Hepatocyte (in vitro differentiated cells): ENCODE results near the gene ARHGAP9. TPM values are rescaled to one million over a fixed set of nuclear protein-coding genes. Genes with fewer than 3 reads are reported as not detected.

Experiments used
- DNase-seq: peaks from one replicate; pipeline ENCODE4 v3.0.0-alpha.2; 2016; ENCODE audit warnings: low spot score
- H2AFZ ChIP-seq: fragments of 200-600 bp; sonication (generic); 2 replicates; pipeline ENCODE4 v1.6.0; 2016; ENCODE audit warnings: antibody characterized with exemption, mild to moderate bottlenecking
- H3K27ac ChIP-seq: fragments of 200-600 bp; sonication (generic); 2 replicates; pipeline ENCODE4 v1.5.1; 2016; ENCODE audit warnings: mild to moderate bottlenecking
- H3K27me3 ChIP-seq: fragments of 200-600 bp; sonication (generic); 2 replicates; pipeline ENCODE4 v1.6.1; 2016
- H3K36me3 ChIP-seq: fragments of 200-600 bp; sonication (generic); replicated peaks from 2 replicates; pipeline ENCODE4 v1.5.1; 2016; ENCODE audit warnings: low read depth; ENCODE audit not compliant: insufficient read depth
- H3K4me1 ChIP-seq: fragments of 200-600 bp; sonication (generic); 2 replicates; pipeline ENCODE4 v1.5.1; 2016; ENCODE audit warnings: mild to moderate bottlenecking, moderate library complexity; ENCODE audit not compliant: insufficient read depth
- H3K4me2 ChIP-seq: fragments of 200-600 bp; sonication (generic); 2 replicates; pipeline ENCODE4 v1.6.0; 2016
- H3K4me3 ChIP-seq: fragments of 200-600 bp; sonication (generic); 2 replicates; pipeline ENCODE4 v1.5.1; 2016; ENCODE audit warnings: mild to moderate bottlenecking
- H3K79me2 ChIP-seq: fragments of 200-600 bp; sonication (generic); 2 replicates; pipeline ENCODE4 v1.6.0; 2017; ENCODE audit warnings: mild to moderate bottlenecking
- H3K9me2 ChIP-seq: fragments of 200-600 bp; sonication (generic); replicated peaks from 2 replicates; pipeline ENCODE4 v1.6.0; 2017; ENCODE audit warnings: mild to moderate bottlenecking; ENCODE audit not compliant: insufficient read depth
- H3K9me3 ChIP-seq: fragments of 200-600 bp; sonication (generic); 2 replicates; pipeline ENCODE4 v1.5.1; 2016; ENCODE audit warnings: low read depth, mild to moderate bottlenecking
- H4K20me1 ChIP-seq: fragments of 200-600 bp; sonication (generic); 2 replicates; pipeline ENCODE4 v1.6.0; 2016; ENCODE audit warnings: mild to moderate bottlenecking; ENCODE audit not compliant: insufficient read depth, poor library complexity, severe bottlenecking
- CTCF ChIP-seq: fragments of 200-600 bp; sonication (generic); IDR thresholded peaks from 2 replicates; pipeline ENCODE4 v1.5.1; 2016; ENCODE audit warnings: antibody characterized with exemption, mild to moderate bottlenecking; ENCODE audit not compliant: poor library complexity
- EZH2 ChIP-seq: fragments of 200-600 bp; sonication (generic); IDR thresholded peaks from 2 replicates; pipeline ENCODE4 v1.6.1; 2016; ENCODE audit warnings: antibody characterized with exemption, mild to moderate bottlenecking, borderline replicate concordance
- EZH2phosphoT487 ChIP-seq: fragments of 200-600 bp; sonication (generic); IDR thresholded peaks from one replicate; pipeline ENCODE4 v1.6.1; 2018; ENCODE audit warnings: antibody characterized with exemption, mild to moderate bottlenecking, low read depth, moderate library complexity; ENCODE audit not compliant: unreplicated experiment, severe bottlenecking
- WGBS: methylation state at CpG from one replicate; pipeline ENCODE4 v1.1.6; 2016; ENCODE audit warnings: low lambda C conversion rate; ENCODE audit errors: missing lambda C conversion rate; 5-methylcytosine and 5-hydroxymethylcytosine counted together
- polyA plus RNA-seq: library from polyadenylated mRNA; unstranded; fragments of >200 nt; fragmentation: Nextera tagmentation; extraction: Ambion mirVana; gene quantifications from 2 replicates; pipeline ENCODE4 v1.2.1, GENCODE V29; 2016
- total RNA-seq: library from RNA; depleted of rRNA; stranded (reverse); fragments of >200 nt; gene quantifications from 2 replicates; pipeline ENCODE4 v1.2.3, GENCODE V29; 2014

ARHGAP9 gene
- total and polyA plus RNA-seq, 2 experiments from 2014 or later, result 2.0 to 2.2 TPM

- no peak overlapping the region for H3K4me3 ChIP-seq
- H3K4me2 ChIP-seq, result peak overlapping the region; percentile 89
- peak overlapping the region; percentile 99 for H3K27ac ChIP-seq
- H3K9me2 ChIP-seq, result no peaks in the 10 kb centered on the region
- H3K27me3 ChIP-seq, result no peaks in the 10 kb centered on the region
- H2AFZ ChIP-seq, result no peak overlapping the region
- no peaks in the 10 kb centered on the region for H3K36me3 ChIP-seq
- no peaks in the 10 kb centered on the region for H3K9me3 ChIP-seq
- H4K20me1 ChIP-seq, result peaks cover 33% of the 10 kb centered on the region
- 77% methylated on average over 8 of the region's 11 CpGs for WGBS
- peaks cover 29% of the 10 kb centered on the region for H3K4me1 ChIP-seq
- TF ChIP-seq EZH2phosphoT487, result no peak
- TF ChIP-seq EZH2, result no peak
- TF ChIP-seq CTCF, result no peak
- DNase-seq, result no peak
- peaks cover 47% of the 10 kb centered on the region for H3K79me2 ChIP-seq
These were observed 45.3 kb upstream of the ARHGAP9 start for GRCh38 chr12:57524814-57525614.

GRCh38 chr12:57523706-57524614 lies 44.3 kb upstream of the ARHGAP9 start:
- Histone ChIP-seq H3K9me3 (no peaks in the 10 kb centered on the region), H3K4me3 (peak overlapping the region; percentile 58), H3K4me2 (peak overlapping the region; percentile 89), H3K9me2 (no peaks in the 10 kb centered on the region), H3K36me3 (no peaks in the 10 kb centered on the region), H4K20me1 (peaks cover 41% of the 10 kb centered on the region), H2AFZ (no peak overlapping the region), H3K79me2 (peaks cover 57% of the 10 kb centered on the region), H3K27ac (peak overlapping the region; percentile 99), H3K27me3 (no peaks in the 10 kb centered on the region), H3K4me1 (peaks cover 29% of the 10 kb centered on the region)
- DNase-seq, result no peak
- no peak for TF ChIP-seq EZH2phosphoT487
- TF ChIP-seq CTCF, result no peak
- TF ChIP-seq EZH2, result no peak
- 66% methylated on average over 14 of the region's 14 CpGs for WGBS

GRCh38 chr12:57522887-57523705 lies 43.4 kb upstream of the ARHGAP9 start:
- H3K9me3 ChIP-seq, result no peaks in the 10 kb centered on the region
- peak overlapping the region; percentile 99 for H3K27ac ChIP-seq
- H3K9me2 ChIP-seq, result no peaks in the 10 kb centered on the region
- WGBS, result 5% methylated on average over 8 of the region's 38 CpGs
- peaks cover 29% of the 10 kb centered on the region for H3K4me1 ChIP-seq
- peak overlapping the region; percentile 89 for H3K4me2 ChIP-seq
- H3K36me3 ChIP-seq, result no peaks in the 10 kb centered on the region
- H3K4me3 ChIP-seq, result peak overlapping the region; percentile 58
- no peak for TF ChIP-seq CTCF
- TF ChIP-seq EZH2, result no peak
- TF ChIP-seq EZH2phosphoT487, result no peak
- no peaks in the 10 kb centered on the region for H3K27me3 ChIP-seq
- no peak overlapping the region for H2AFZ ChIP-seq
- peaks cover 66% of the 10 kb centered on the region for H3K79me2 ChIP-seq
- peak; percentile 85 for DNase-seq
- H4K20me1 ChIP-seq, result peaks cover 47% of the 10 kb centered on the region
